ENCODE results near the gene GALNT15. TPM values are rescaled to one million over a fixed set of nuclear protein-coding genes. Genes with fewer than 3 reads are reported as not detected.

The GALNT15 gene
- total RNA-seq, 1 donor from 2014 or later, result 0.39 TPM

- Mint-ChIP-seq H3K27me3 (ENCODE audit: unreplicated experiment) (no peaks in the 10 kb centered on the region), H3K27ac (ENCODE audit: unreplicated experiment) (no peak overlapping the region), H3K9me3 (ENCODE audit: unreplicated experiment) (peaks cover 2% of the 10 kb centered on the region), H3K4me1 (ENCODE audit: low read depth, unreplicated experiment) (peaks cover 19% of the 10 kb centered on the region), H3K36me3 (ENCODE audit: unreplicated experiment) (no peaks in the 10 kb centered on the region), H3K4me3 (ENCODE audit: unreplicated experiment) (no peak overlapping the region)
- TF ChIP-seq, protein P1, sequence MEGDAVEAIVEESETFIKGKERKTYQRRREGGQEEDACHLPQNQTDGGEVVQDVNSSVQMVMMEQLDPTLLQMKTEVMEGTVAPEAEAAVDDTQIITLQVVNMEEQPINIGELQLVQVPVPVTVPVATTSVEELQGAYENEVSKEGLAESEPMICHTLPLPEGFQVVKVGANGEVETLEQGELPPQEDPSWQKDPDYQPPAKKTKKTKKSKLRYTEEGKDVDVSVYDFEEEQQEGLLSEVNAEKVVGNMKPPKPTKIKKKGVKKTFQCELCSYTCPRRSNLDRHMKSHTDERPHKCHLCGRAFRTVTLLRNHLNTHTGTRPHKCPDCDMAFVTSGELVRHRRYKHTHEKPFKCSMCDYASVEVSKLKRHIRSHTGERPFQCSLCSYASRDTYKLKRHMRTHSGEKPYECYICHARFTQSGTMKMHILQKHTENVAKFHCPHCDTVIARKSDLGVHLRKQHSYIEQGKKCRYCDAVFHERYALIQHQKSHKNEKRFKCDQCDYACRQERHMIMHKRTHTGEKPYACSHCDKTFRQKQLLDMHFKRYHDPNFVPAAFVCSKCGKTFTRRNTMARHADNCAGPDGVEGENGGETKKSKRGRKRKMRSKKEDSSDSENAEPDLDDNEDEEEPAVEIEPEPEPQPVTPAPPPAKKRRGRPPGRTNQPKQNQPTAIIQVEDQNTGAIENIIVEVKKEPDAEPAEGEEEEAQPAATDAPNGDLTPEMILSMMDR (IDR thresholded peaks at IDR 0.05; ENCODE audit: partially characterized antibody, unreplicated experiment), result no peak
- DNase-seq, result no peak
Measured at GRCh38 chr3:16236856-16237393, 62.4 kb downstream of the GALNT15 start.

- peaks cover 2% of the 10 kb centered on the region for H3K9me3 Mint-ChIP-seq (ENCODE audit: unreplicated experiment)
- H3K4me3 Mint-ChIP-seq (ENCODE audit: unreplicated experiment), result no peak overlapping the region
- no peaks in the 10 kb centered on the region for H3K27me3 Mint-ChIP-seq (ENCODE audit: unreplicated experiment)
- TF ChIP-seq, protein P1 (IDR thresholded peaks at IDR 0.05; ENCODE audit: partially characterized antibody, unreplicated experiment), result no peak
- H3K4me1 Mint-ChIP-seq (ENCODE audit: low read depth, unreplicated experiment), result peaks cover 19% of the 10 kb centered on the region
- DNase-seq, result no peak
- H3K36me3 Mint-ChIP-seq (ENCODE audit: unreplicated experiment), result no peaks in the 10 kb centered on the region
- H3K27ac Mint-ChIP-seq (ENCODE audit: unreplicated experiment), result peak overlapping the region; percentile 82
Measured at GRCh38 chr3:16239086-16239770, 64.7 kb downstream of the GALNT15 start.

GRCh38 chr3:16239780-16240179, 65.3 kb downstream of the GALNT15 start:
- Mint-ChIP-seq H3K36me3 (ENCODE audit: unreplicated experiment) (no peaks in the 10 kb centered on the region), H3K9me3 (ENCODE audit: unreplicated experiment) (peaks cover 2% of the 10 kb centered on the region), H3K27me3 (ENCODE audit: unreplicated experiment) (no peaks in the 10 kb centered on the region)

DNA sequence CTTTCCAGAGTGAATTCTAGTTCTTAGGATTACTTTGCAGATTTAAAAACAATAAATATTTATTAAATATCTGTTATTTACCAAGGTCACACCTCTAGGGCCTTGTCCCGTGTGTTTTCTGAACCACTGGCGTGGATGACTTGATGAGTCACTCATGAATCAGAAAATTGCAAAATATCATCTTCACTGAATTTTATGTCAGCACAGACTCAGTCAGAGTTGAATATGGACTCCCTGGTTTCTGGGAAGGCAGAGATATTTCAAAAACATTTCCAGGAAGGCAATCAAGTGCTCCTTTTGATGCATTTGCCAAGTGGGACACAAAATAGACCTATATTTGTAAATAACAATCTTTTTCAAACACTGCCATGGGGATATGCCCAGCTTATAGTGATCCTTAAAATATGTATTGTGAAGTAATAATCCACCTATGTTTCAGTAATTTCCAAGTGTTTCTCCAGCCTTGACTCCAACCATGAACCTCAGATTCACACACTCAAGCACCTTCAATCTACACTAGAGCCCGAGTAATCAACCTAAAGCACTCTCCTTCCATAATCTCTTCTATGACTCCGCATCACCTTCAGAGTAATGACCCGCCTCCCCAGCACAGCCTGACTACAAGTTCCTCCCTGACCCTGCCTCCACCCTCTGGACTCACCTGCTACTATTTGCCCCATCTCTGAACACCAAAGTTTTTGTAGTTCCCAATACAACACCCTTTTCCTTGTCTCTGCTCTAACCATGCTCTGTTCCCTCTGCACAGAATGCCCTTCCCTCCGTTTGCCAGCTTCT, 65.9 kb downstream of the GALNT15 start:
- no peak for DNase-seq
- Mint-ChIP-seq H3K4me1 (ENCODE audit: low read depth, unreplicated experiment) (peaks cover 21% of the 10 kb centered on the region), H3K36me3 (ENCODE audit: unreplicated experiment) (no peaks in the 10 kb centered on the region), H3K27ac (ENCODE audit: unreplicated experiment) (peak overlapping the region; percentile 63), H3K27me3 (ENCODE audit: unreplicated experiment) (no peaks in the 10 kb centered on the region), H3K4me3 (ENCODE audit: unreplicated experiment) (no peak overlapping the region), H3K9me3 (ENCODE audit: unreplicated experiment) (peaks cover 2% of the 10 kb centered on the region)
- TF ChIP-seq, protein P1 (IDR thresholded peaks at IDR 0.05; ENCODE audit: partially characterized antibody, unreplicated experiment), result no peak

More at GRCh38 chr3:16239780-16240179, 65.3 kb downstream of the GALNT15 start:
- Mint-ChIP-seq H3K4me3 (ENCODE audit: unreplicated experiment) (no peak overlapping the region), H3K4me1 (ENCODE audit: low read depth, unreplicated experiment) (peaks cover 19% of the 10 kb centered on the region), H3K27ac (ENCODE audit: unreplicated experiment) (peak overlapping the region; percentile 82)
- DNase-seq, result no peak
- TF ChIP-seq, protein P1 (IDR thresholded peaks at IDR 0.05; ENCODE audit: partially characterized antibody, unreplicated experiment), result no peak

Measured in glutamatergic neuron (in vitro differentiated cells).